Trophoblast cell (in vitro differentiated cells and primary cell): ENCODE data around the gene TK2.

Experiments used
- DNase-seq, 2 donors: peaks; one replicate each; pipeline ENCODE4 v3.0.0-alpha.2; 2016
- H2AFZ ChIP-seq: 2 replicates; pipeline ENCODE4 v1.6.1; 2013; ENCODE audit warnings: low read length, moderate library complexity, mild to moderate bottlenecking; ENCODE audit not compliant: insufficient read depth, poor library complexity
- H2AK5ac ChIP-seq: 2 replicates; pipeline ENCODE4 v1.6.1; 2013; ENCODE audit warnings: mild to moderate bottlenecking, low read length
- H2BK120ac ChIP-seq: 2 replicates; pipeline ENCODE4 v1.6.1; 2013; ENCODE audit warnings: low read length, mild to moderate bottlenecking, moderate library complexity; ENCODE audit not compliant: insufficient read depth, poor library complexity
- H2BK12ac ChIP-seq: 2 replicates; pipeline ENCODE4 v1.6.1; 2013; ENCODE audit warnings: mild to moderate bottlenecking, low read length, moderate library complexity
- H2BK5ac ChIP-seq: 2 replicates; pipeline ENCODE4 v1.6.1; 2013; ENCODE audit warnings: low read length, low read depth, moderate library complexity, mild to moderate bottlenecking; ENCODE audit not compliant: poor library complexity
- H3K14ac ChIP-seq: 2 replicates; pipeline ENCODE4 v1.6.1; 2013; ENCODE audit warnings: mild to moderate bottlenecking, low read length
- H3K18ac ChIP-seq: 2 replicates; pipeline ENCODE4 v1.6.1; 2013; ENCODE audit warnings: mild to moderate bottlenecking, low read length
- H3K23ac ChIP-seq: 2 replicates; pipeline ENCODE4 v1.6.1; 2013; ENCODE audit warnings: low read length
- H3K27ac ChIP-seq: 2 replicates; pipeline ENCODE4 v1.5.1; 2013; ENCODE audit warnings: low read depth, mild to moderate bottlenecking, inconsistent platforms, low read length, moderate library complexity
- H3K27me3 ChIP-seq: 2 replicates; pipeline ENCODE4 v1.6.1; 2013; ENCODE audit warnings: inconsistent platforms, mild to moderate bottlenecking, low read length, moderate library complexity; ENCODE audit not compliant: insufficient read depth
- H3K36me3 ChIP-seq, 2 experiments: 1 replicate in 1 of 2; 2 replicates in 1 of 2; pipeline ENCODE4 v1.6.1; 2013; ENCODE audit warnings: low read length in 2 of 2, mild to moderate bottlenecking in 2 of 2, moderate library complexity in 1 of 2; ENCODE audit not compliant: insufficient read depth in 2 of 2, control insufficient read depth in 1 of 2
- H3K4ac ChIP-seq: 2 replicates; pipeline ENCODE4 v1.6.1; 2013; ENCODE audit warnings: low read depth, mild to moderate bottlenecking, low read length, moderate library complexity
- H3K4me1 ChIP-seq, 2 experiments: 1 replicate in 1 of 2; 2 replicates in 1 of 2; pipeline ENCODE4 v1.6.1; 2013; ENCODE audit warnings: low read length in 2 of 2, mild to moderate bottlenecking in 2 of 2, moderate library complexity in 1 of 2; ENCODE audit not compliant: insufficient read depth in 2 of 2, control insufficient read depth in 1 of 2
- H3K4me2 ChIP-seq: 2 replicates; pipeline ENCODE4 v1.6.1; 2013; ENCODE audit warnings: inconsistent platforms, mild to moderate bottlenecking, low read length, moderate library complexity
- H3K4me3 ChIP-seq: 2 replicates; pipeline ENCODE4 v1.5.1; 2013; ENCODE audit warnings: mild to moderate bottlenecking, low read depth, low read length, inconsistent platforms
- H3K79me1 ChIP-seq: one replicate; pipeline ENCODE4 v1.6.1; 2013; ENCODE audit warnings: low read length
- H3K79me2 ChIP-seq: 2 replicates; pipeline ENCODE4 v1.6.1; 2013; ENCODE audit warnings: low read length, mild to moderate bottlenecking; ENCODE audit not compliant: control insufficient read depth, insufficient read depth, poor library complexity
- H3K9ac ChIP-seq: 2 replicates; pipeline ENCODE4 v1.6.1; 2013; ENCODE audit warnings: mild to moderate bottlenecking, low read length
- H3K9me3 ChIP-seq: 2 replicates; pipeline ENCODE4 v1.6.1; 2013; ENCODE audit warnings: low read depth, mild to moderate bottlenecking, control low read depth, inconsistent platforms, low read length; ENCODE audit not compliant: insufficient read depth
- H4K12ac ChIP-seq: 2 replicates; pipeline ENCODE4 v1.6.1; 2013; ENCODE audit warnings: low read depth, mild to moderate bottlenecking, low read length, moderate library complexity
- H4K8ac ChIP-seq: 2 replicates; pipeline ENCODE4 v1.6.1; 2013; ENCODE audit warnings: low read depth, mild to moderate bottlenecking, low read length, moderate library complexity
- H4K91ac ChIP-seq: one replicate; pipeline ENCODE4 v1.6.1; 2013; ENCODE audit warnings: low read depth, mild to moderate bottlenecking, low read length, moderate library complexity
- WGBS: extraction: QIAGEN DNeasy Blood & Tissue Kit; methylation state at CpG from one replicate; pipeline ENCODE4 v1.1.7; 2013; ENCODE audit warnings: missing lambda C conversion rate; ENCODE audit not compliant: insufficient read length, insufficient coverage; ENCODE audit errors: extremely low coverage; 5-methylcytosine and 5-hydroxymethylcytosine counted together

TK2 gene

DNA sequence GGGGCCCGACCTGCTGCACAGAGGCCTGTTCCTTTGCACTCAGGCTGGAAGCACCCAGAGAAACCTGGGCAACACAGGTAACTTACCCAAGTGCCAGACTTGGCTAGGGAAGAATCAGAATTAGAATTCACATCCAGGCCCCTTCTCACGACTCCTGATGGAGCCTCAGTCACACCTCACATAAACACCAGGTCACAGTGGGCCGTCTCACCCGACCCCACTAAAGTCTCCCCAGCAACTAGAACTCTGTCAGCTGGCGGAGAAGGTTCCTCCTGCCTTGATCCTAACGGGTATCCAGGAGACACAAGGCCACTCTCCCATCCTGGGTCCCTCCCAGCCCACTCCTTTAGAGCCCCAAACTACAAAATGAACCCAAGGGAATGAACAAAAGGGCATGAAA lies 6.4 kb downstream of the TK2 start:
- H3K4me2 ChIP-seq, result no peak overlapping the region
- H3K4me3 ChIP-seq, result no peak overlapping the region
- no peak for DNase-seq
- H3K27ac ChIP-seq, result no peak overlapping the region
- no peak overlapping the region for H2AFZ ChIP-seq
- no peak overlapping the region for H3K14ac ChIP-seq
- H3K23ac ChIP-seq, result no peak overlapping the region
- H3K4me1 ChIP-seq, result peaks cover 2 to 10% of the 10 kb centered on the region in 2 experiments
- peaks cover 3% of the 10 kb centered on the region for H3K9me3 ChIP-seq
- no peak overlapping the region for H3K4ac ChIP-seq
- peaks cover 0 to 4% of the 10 kb centered on the region in 2 experiments for H3K36me3 ChIP-seq
- no peaks in the 10 kb centered on the region for H3K27me3 ChIP-seq
- no peak overlapping the region for H4K91ac ChIP-seq
- no peaks in the 10 kb centered on the region for H3K79me2 ChIP-seq
- H3K18ac ChIP-seq, result no peak overlapping the region
- no peak overlapping the region for H4K12ac ChIP-seq
- no peak overlapping the region for H2BK120ac ChIP-seq
- no peaks in the 10 kb centered on the region for H3K79me1 ChIP-seq
- H4K8ac ChIP-seq, result no peak overlapping the region
- H2BK12ac ChIP-seq, result no peak overlapping the region
- H3K9ac ChIP-seq, result no peak overlapping the region
- no peak overlapping the region for H2BK5ac ChIP-seq
- no CpG with 5 or more reads among the region's 6 CpGs for WGBS
- no peak overlapping the region for H2AK5ac ChIP-seq

DNA sequence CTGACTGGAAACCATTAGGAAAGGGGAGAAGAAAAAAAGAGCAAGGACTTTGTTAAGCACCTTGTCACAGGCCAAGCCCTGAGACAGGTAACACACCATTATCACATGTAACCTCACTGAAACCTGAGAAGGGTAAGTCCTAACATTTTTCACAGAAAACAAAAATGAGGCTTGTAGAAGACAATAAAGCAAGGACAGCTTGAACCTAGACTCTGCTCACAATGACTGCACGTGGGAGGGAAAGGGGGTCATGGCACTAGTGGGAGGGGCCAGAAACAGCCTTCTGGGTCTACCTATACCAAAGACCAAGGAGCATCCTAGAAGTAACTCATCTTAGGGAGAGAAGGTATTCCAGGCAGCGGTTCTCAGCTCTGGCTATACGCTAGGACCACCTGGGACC lies 7.5 kb downstream of the TK2 start:
- no peak overlapping the region for H2AFZ ChIP-seq
- no peak overlapping the region for H2AK5ac ChIP-seq
- H3K4me1 ChIP-seq, result peaks cover 2 to 10% of the 10 kb centered on the region in 2 experiments
- H3K27ac ChIP-seq, result no peak overlapping the region
- H3K14ac ChIP-seq, result no peak overlapping the region
- no peak overlapping the region for H4K91ac ChIP-seq
- no peaks in the 10 kb centered on the region for H3K79me2 ChIP-seq
- H3K9me3 ChIP-seq, result no peaks in the 10 kb centered on the region
- H3K79me1 ChIP-seq, result no peaks in the 10 kb centered on the region
- no peak overlapping the region for H2BK5ac ChIP-seq
- H3K9ac ChIP-seq, result no peak overlapping the region
- H3K4me3 ChIP-seq, result no peak overlapping the region
- no peak overlapping the region for H3K4me2 ChIP-seq
- no peak overlapping the region for H2BK120ac ChIP-seq
- H3K27me3 ChIP-seq, result no peaks in the 10 kb centered on the region
- H4K8ac ChIP-seq, result no peak overlapping the region
- no peak for DNase-seq
- no CpG with 5 or more reads among the region's 3 CpGs for WGBS
- no peak overlapping the region for H3K18ac ChIP-seq
- peaks cover 0 to 4% of the 10 kb centered on the region in 2 experiments for H3K36me3 ChIP-seq
- H3K4ac ChIP-seq, result no peak overlapping the region
- no peak overlapping the region for H4K12ac ChIP-seq
- H2BK12ac ChIP-seq, result no peak overlapping the region
- no peak overlapping the region for H3K23ac ChIP-seq

DNA sequence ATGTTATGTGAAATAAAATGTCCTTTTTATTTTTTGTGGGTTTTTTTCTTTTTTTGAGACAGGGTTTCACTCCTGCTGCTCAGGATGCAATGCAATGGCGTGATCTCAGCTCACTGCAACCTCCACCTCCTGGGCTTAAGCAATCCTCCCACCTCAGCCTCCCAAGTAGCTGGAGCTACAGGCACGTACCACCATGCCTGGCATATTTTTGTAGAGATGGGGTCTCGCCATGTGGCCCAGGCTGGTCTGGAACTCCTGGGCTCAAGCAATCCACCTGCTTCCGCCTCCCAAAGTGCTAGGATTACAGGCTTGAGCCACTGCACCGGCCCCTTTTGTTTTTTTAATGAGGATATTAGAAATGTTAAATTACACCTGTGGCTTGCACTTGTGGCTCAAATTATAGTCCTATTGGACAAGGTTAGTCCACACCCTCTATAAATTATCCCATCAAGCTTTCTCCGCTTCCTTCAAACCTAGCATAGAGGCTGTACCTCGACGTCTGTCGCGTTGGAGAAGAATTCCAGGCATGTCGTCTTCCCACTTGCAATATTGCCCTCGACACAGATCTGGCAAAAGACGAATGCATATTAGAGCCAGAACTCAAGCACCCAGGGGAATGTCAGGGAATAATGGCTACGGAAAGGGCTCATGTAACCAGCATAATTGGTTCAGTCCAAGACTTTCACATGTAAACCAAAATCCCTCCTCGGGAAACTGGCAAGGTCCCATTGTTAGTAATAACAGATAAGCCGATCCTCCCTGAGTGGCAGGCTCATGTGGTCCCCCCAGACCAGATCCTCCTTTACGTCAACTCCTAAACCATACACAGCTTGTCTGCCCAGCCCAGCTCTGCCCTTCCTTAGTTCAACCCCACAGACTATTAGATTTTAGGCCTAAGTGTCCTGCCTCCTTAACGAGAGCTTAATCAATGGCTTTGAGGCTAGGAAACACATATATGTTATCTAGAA lies 8.2 kb downstream of the TK2 start:
- no CpG with 5 or more reads among the region's 18 CpGs for WGBS
- Histone ChIP-seq H3K4me1 (peaks cover 2 to 10% of the 10 kb centered on the region in 2 experiments), H2BK12ac (no peak overlapping the region), H4K91ac (no peak overlapping the region), H2AK5ac (no peak overlapping the region), H3K23ac (no peak overlapping the region), H3K14ac (no peak overlapping the region), H2BK5ac (no peak overlapping the region), H3K9ac (no peak overlapping the region), H3K36me3 (peaks cover 1 to 5% of the 10 kb centered on the region in 2 experiments), H3K4ac (no peak overlapping the region), H2AFZ (no peak overlapping the region), H3K79me2 (no peaks in the 10 kb centered on the region), H3K27ac (no peak overlapping the region), H4K12ac (no peak overlapping the region), H3K18ac (no peak overlapping the region), H2BK120ac (no peak overlapping the region), H3K9me3 (no peaks in the 10 kb centered on the region), H3K4me3 (no peak overlapping the region), H3K4me2 (no peak overlapping the region), H3K79me1 (no peaks in the 10 kb centered on the region), H4K8ac (no peak overlapping the region), H3K27me3 (no peaks in the 10 kb centered on the region)
- DNase-seq, result peak in 1 of 2 donors; percentile 69

DNA sequence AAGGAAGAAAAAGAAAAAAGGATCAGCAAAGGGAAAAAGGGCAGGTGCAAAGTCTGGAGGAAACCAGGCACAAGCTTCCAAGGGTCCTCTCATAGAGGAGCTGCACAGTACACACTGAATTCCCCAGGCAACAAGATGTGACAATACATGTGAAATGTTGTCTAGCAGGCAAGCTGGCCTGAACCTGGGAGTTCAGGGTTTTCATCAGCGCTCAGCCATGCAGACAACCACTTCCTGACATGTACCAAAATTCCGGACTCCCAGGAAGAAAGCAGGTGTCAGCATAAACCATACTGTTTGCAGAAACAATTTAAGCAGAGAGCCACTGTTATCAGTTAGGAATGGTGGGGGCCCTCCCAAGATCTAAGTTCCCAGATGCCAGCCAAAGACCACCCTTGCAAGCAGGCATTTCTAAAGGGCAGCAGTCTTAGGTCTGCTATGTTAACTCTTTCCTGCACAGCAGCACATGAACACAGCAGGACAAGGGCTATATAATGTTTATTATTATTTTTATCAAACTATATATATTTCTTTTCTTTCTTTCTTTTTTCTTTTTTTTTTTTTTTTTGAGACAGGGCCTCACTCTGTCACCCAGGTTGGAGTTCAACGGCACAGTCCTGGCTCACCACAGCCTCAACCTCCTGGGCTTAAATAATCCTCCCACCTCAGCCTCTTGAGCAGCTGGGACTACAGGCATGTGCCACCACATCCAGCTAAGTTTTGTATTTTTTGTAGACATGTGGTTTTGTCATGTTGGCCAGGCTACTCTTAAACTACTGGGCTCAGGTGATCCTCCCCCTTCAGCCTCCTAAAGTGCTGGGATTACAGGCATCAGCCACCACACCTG lies 10.1 kb downstream of the TK2 start:
- Histone ChIP-seq H3K14ac (no peak overlapping the region), H3K79me1 (no peaks in the 10 kb centered on the region), H3K79me2 (no peaks in the 10 kb centered on the region), H3K18ac (no peak overlapping the region), H4K12ac (no peak overlapping the region), H3K4me3 (no peak overlapping the region), H3K4me2 (no peak overlapping the region), H4K91ac (no peak overlapping the region), H3K4ac (no peak overlapping the region), H2BK120ac (no peak overlapping the region), H3K9ac (no peak overlapping the region), H3K23ac (no peak overlapping the region), H3K9me3 (no peaks in the 10 kb centered on the region), H2AFZ (no peak overlapping the region), H2BK12ac (no peak overlapping the region), H3K27me3 (no peaks in the 10 kb centered on the region), H3K36me3 (peaks cover 2 to 6% of the 10 kb centered on the region in 2 experiments), H2AK5ac (no peak overlapping the region), H2BK5ac (no peak overlapping the region), H3K4me1 (peaks cover 2 to 10% of the 10 kb centered on the region in 2 experiments), H4K8ac (no peak overlapping the region), H3K27ac (no peak overlapping the region)
- peak; percentile 79 to 88 for DNase-seq
- WGBS, result no CpG with 5 or more reads among the region's 3 CpGs
